C4-2B (cell line): Measurements from ENCODE around the gene NHSL2.

Experiments used
- CTCF ChIP-seq: fragments of 450-650 bp; conservative IDR thresholded peaks from 2 replicates; pipeline ENCODE4 v1.5.1; 2017; ENCODE audit warnings: mild to moderate bottlenecking
- ZFX ChIP-seq: fragments of 450-650 bp; IDR thresholded peaks from 2 replicates; pipeline ENCODE4 v1.6.1; 2017

GRCh38 chrX:72057331-72057730 is 146.7 kb downstream of the NHSL2 start:
- no peak for TF ChIP-seq CTCF
- TF ChIP-seq ZFX: no peak
